Mammary epithelial cell (primary cell): ENCODE measurements around the gene TMEM35A.

Experiments
- CTCF ChIP-seq, 2 donors: IDR thresholded peaks in 1 of 2; conservative IDR thresholded peaks in 1 of 2; 2 replicates each; pipeline ENCODE4 v1.5.1; 2011 to 2012; ENCODE audit warnings: inconsistent platforms in 2 of 2, low read length in 2 of 2, mild to moderate bottlenecking in 2 of 2, control low read depth in 1 of 2, low read depth in 1 of 2; ENCODE audit not compliant: insufficient read depth in 1 of 2; ENCODE audit errors: extremely low read depth in 1 of 2
- EZH2 ChIP-seq: IDR thresholded peaks from 2 replicates; pipeline ENCODE4 v1.6.1; 2012; ENCODE audit warnings: low read length, inconsistent platforms, borderline replicate concordance

- TF ChIP-seq EZH2 (no peak), CTCF (conservative IDR thresholded peaks at IDR 0.05 in 1 of 2, IDR thresholded peaks at IDR 0.05 in 1 of 2; ENCODE audit: extremely low read depth in 1 of 2, insufficient read depth in 1 of 2, low read depth in 1 of 2, low read length in 2 of 2) (no peak)
Measured at GRCh38 chrX:101091817-101092216, 13.1 kb downstream of the TMEM35A start.
